H9 (cell line): ENCODE measurements around the gene GPR155. TPM values are rescaled to one million over a fixed set of nuclear protein-coding genes. Genes with fewer than 3 reads are reported as not detected.

Experiments used
- DNase-seq: peaks from one replicate; pipeline ENCODE4 v3.0.0-alpha.2; 2017
- H2AFZ ChIP-seq: one replicate; pipeline ENCODE4 v1.6.1; 2013; ENCODE audit warnings: mild to moderate bottlenecking, low read length, control low read depth, moderate library complexity
- H2AK5ac ChIP-seq: 2 replicates; pipeline ENCODE4 v1.6.1; 2013; ENCODE audit warnings: low read length, control low read depth, mixed read lengths; ENCODE audit not compliant: insufficient read length
- H2BK120ac ChIP-seq: one replicate; pipeline ENCODE4 v1.6.1; 2013; ENCODE audit warnings: low read depth, mild to moderate bottlenecking, low read length, control low read depth, inconsistent platforms; ENCODE audit not compliant: poor library complexity, severe bottlenecking
- H2BK12ac ChIP-seq: 2 replicates; pipeline ENCODE4 v1.6.1; 2013; ENCODE audit warnings: low read length, control low read depth, mixed read lengths, low read depth; ENCODE audit not compliant: insufficient read length
- H2BK15ac ChIP-seq: 2 replicates; pipeline ENCODE4 v1.6.1; 2013; ENCODE audit warnings: low read depth, low read length, control low read depth
- H2BK20ac ChIP-seq: one replicate; pipeline ENCODE4 v1.6.1; 2013; ENCODE audit warnings: low read depth, mild to moderate bottlenecking, low read length, control low read depth, inconsistent platforms; ENCODE audit not compliant: poor library complexity, severe bottlenecking
- H2BK5ac ChIP-seq: 2 replicates; pipeline ENCODE4 v1.6.1; 2013; ENCODE audit warnings: low read length, control low read depth, mixed read lengths; ENCODE audit not compliant: insufficient read length
- H3K14ac ChIP-seq: 2 replicates; pipeline ENCODE4 v1.6.1; 2013; ENCODE audit warnings: low read length, control low read depth; ENCODE audit not compliant: insufficient read depth
- H3K18ac ChIP-seq: 2 replicates; pipeline ENCODE4 v1.6.1; 2013; ENCODE audit warnings: low read depth, mild to moderate bottlenecking, mixed read lengths, low read length, control low read depth; ENCODE audit not compliant: insufficient read length
- H3K23ac ChIP-seq: 2 replicates; pipeline ENCODE4 v1.6.1; 2013; ENCODE audit warnings: low read length, control low read depth, mixed read lengths, low read depth; ENCODE audit not compliant: insufficient read length
- H3K23me2 ChIP-seq: 2 replicates; pipeline ENCODE4 v1.6.1; 2013; ENCODE audit warnings: low read depth, mild to moderate bottlenecking, mixed read lengths, low read length, control low read depth; ENCODE audit not compliant: insufficient read length, poor library complexity, severe bottlenecking
- H3K27ac ChIP-seq: 2 replicates; pipeline ENCODE4 v1.5.1; 2013; ENCODE audit warnings: low read length, control low read depth, mixed read lengths, low read depth; ENCODE audit not compliant: insufficient read length
- H3K27me3 ChIP-seq: 2 replicates; pipeline ENCODE4 v1.6.1; 2013; ENCODE audit warnings: low read length, control low read depth, inconsistent platforms; ENCODE audit not compliant: insufficient read depth
- H3K4ac ChIP-seq: 2 replicates; pipeline ENCODE4 v1.6.1; 2013; ENCODE audit warnings: low read depth, mild to moderate bottlenecking, control low read depth, inconsistent platforms, low read length, moderate library complexity
- H3K4me1 ChIP-seq: 2 replicates; pipeline ENCODE4 v1.6.1; 2013; ENCODE audit warnings: low read length, control low read depth, inconsistent platforms; ENCODE audit not compliant: insufficient read depth
- H3K4me2 ChIP-seq: 2 replicates; pipeline ENCODE4 v1.6.1; 2013; ENCODE audit warnings: low read length, control low read depth, mixed read lengths; ENCODE audit not compliant: insufficient read length, insufficient read depth
- H3K56ac ChIP-seq: 2 replicates; pipeline ENCODE4 v1.6.1; 2013; ENCODE audit warnings: low read depth, mild to moderate bottlenecking, mixed read lengths, low read length, control low read depth; ENCODE audit not compliant: insufficient read length
- H3K79me1 ChIP-seq: 2 replicates; pipeline ENCODE4 v1.6.1; 2013; ENCODE audit warnings: low read depth, mild to moderate bottlenecking, moderate library complexity, low read length, control low read depth, inconsistent platforms; ENCODE audit not compliant: insufficient read depth, poor library complexity, severe bottlenecking
- H3K79me2 ChIP-seq: 2 replicates; pipeline ENCODE4 v1.6.1; 2013; ENCODE audit warnings: low read length, control low read depth, inconsistent platforms; ENCODE audit not compliant: insufficient read depth
- H3K9ac ChIP-seq: 2 replicates; pipeline ENCODE4 v1.6.1; 2013; ENCODE audit warnings: low read length, control low read depth, mixed read lengths; ENCODE audit not compliant: insufficient read length; ENCODE audit errors: extremely low read depth
- H3K9me3 ChIP-seq: one replicate; pipeline ENCODE4 v1.6.1; 2013; ENCODE audit warnings: low read depth, low read length, inconsistent platforms; ENCODE audit not compliant: control insufficient read depth
- H3T11ph ChIP-seq: one replicate; pipeline ENCODE4 v1.6.1; 2013; ENCODE audit warnings: mild to moderate bottlenecking, low read length, control low read depth, inconsistent platforms
- H4K20me1 ChIP-seq: one replicate; pipeline ENCODE4 v1.6.1; 2013; ENCODE audit not compliant: control insufficient read depth, insufficient read length, insufficient read depth
- H4K5ac ChIP-seq: 2 replicates; pipeline ENCODE4 v1.6.1; 2013; ENCODE audit warnings: low read depth, mild to moderate bottlenecking, mixed read lengths, low read length, control low read depth; ENCODE audit not compliant: insufficient read length
- H4K8ac ChIP-seq: replicated peaks from 2 replicates; pipeline ENCODE4 v1.6.1; 2013; ENCODE audit warnings: low read length, control low read depth, mixed read lengths, low read depth; ENCODE audit not compliant: insufficient read length
- H4K91ac ChIP-seq: 2 replicates; pipeline ENCODE4 v1.6.1; 2013; ENCODE audit warnings: low read depth, mild to moderate bottlenecking, moderate library complexity, mixed read lengths, low read length, control low read depth; ENCODE audit not compliant: insufficient read length
- H3K27ac Mint-ChIP-seq, 3 experiments: 2 replicates in 2 of 3; 3 replicates in 1 of 3; pipeline ENCODE4 v1.8.0; 2020 to 2021; ENCODE audit warnings: mixed read lengths in 3 of 3, mild to moderate bottlenecking in 1 of 3, moderate library complexity in 1 of 3
- H3K27me3 Mint-ChIP-seq: 2 replicates; pipeline ENCODE4 v1.8.0; 2021; ENCODE audit warnings: low read depth, mild to moderate bottlenecking, moderate library complexity, mixed read lengths
- H3K36me3 Mint-ChIP-seq, 3 experiments: 2 replicates in 2 of 3; 3 replicates in 1 of 3; pipeline ENCODE4 v1.8.0; 2020 to 2021; ENCODE audit warnings: low read depth in 3 of 3, mixed read lengths in 3 of 3; ENCODE audit not compliant: insufficient read depth in 1 of 3
- H3K4me1 Mint-ChIP-seq, 2 experiments: 2 replicates each; pipeline ENCODE4 v1.8.0; 2020; ENCODE audit warnings: mixed read lengths in 2 of 2
- H3K4me3 Mint-ChIP-seq, 2 experiments: 2 replicates in 1 of 2; 3 replicates in 1 of 2; pipeline ENCODE4 v1.8.0; 2020 to 2021; ENCODE audit warnings: mild to moderate bottlenecking in 2 of 2, mixed read lengths in 2 of 2, moderate library complexity in 1 of 2
- H3K9me3 Mint-ChIP-seq, 2 experiments: 2 replicates in 1 of 2; 3 replicates in 1 of 2; pipeline ENCODE4 v1.8.0; 2020; ENCODE audit warnings: mild to moderate bottlenecking in 2 of 2, mixed read lengths in 2 of 2, moderate library complexity in 1 of 2
- WGBS: extraction: QIAGEN DNeasy Blood & Tissue Kit; methylation state at CpG from one replicate; pipeline ENCODE4 v1.1.7; 2013; ENCODE audit warnings: missing lambda C conversion rate, low lambda C conversion rate, mixed read lengths; ENCODE audit not compliant: insufficient read length; ENCODE audit errors: extremely low coverage; 5-methylcytosine and 5-hydroxymethylcytosine counted together
- total RNA-seq: library from RNA; stranded (reverse); gene quantifications from 2 replicates; pipeline ENCODE4 v1.2.1, GENCODE V29; 2021
- TF ChIP-seq, protein P1 (sequence below): fragments of 200-600 bp; sonication (generic); conservative IDR thresholded peaks from 3 replicates; pipeline ENCODE4 v1.8.0; 2021; ENCODE audit warnings: antibody characterized with exemption, mild to moderate bottlenecking

Gene GPR155
- total RNA-seq, 1 experiment from 2014 or later, result 0.35 TPM

- Mint-ChIP-seq H3K9me3 (peaks cover 0 to 2% of the 10 kb centered on the region in 2 experiments; a peak in 1 of 5 replicates), H3K36me3 (no peaks in the 10 kb centered on the region), H3K4me1 (peaks cover 2 to 3% of the 10 kb centered on the region in 2 experiments; a peak in 3 of 4 replicates), H3K27ac (no peak overlapping the region), H3K4me3 (no peak overlapping the region), H3K27me3 (no peaks in the 10 kb centered on the region; the same call in 1 of the 2 replicates)
- no peak overlapping the region for H3K4ac ChIP-seq
- no peak overlapping the region for H4K8ac ChIP-seq
- H3K23ac ChIP-seq, result no peak overlapping the region
- H2BK5ac ChIP-seq, result no peak overlapping the region
- H3K4me1 ChIP-seq, result no peaks in the 10 kb centered on the region
- H2BK120ac ChIP-seq, result no peak overlapping the region
- H4K5ac ChIP-seq, result no peak overlapping the region
- WGBS, result no CpG with 5 or more reads among the region's 4 CpGs
- TF ChIP-seq, protein P1, sequence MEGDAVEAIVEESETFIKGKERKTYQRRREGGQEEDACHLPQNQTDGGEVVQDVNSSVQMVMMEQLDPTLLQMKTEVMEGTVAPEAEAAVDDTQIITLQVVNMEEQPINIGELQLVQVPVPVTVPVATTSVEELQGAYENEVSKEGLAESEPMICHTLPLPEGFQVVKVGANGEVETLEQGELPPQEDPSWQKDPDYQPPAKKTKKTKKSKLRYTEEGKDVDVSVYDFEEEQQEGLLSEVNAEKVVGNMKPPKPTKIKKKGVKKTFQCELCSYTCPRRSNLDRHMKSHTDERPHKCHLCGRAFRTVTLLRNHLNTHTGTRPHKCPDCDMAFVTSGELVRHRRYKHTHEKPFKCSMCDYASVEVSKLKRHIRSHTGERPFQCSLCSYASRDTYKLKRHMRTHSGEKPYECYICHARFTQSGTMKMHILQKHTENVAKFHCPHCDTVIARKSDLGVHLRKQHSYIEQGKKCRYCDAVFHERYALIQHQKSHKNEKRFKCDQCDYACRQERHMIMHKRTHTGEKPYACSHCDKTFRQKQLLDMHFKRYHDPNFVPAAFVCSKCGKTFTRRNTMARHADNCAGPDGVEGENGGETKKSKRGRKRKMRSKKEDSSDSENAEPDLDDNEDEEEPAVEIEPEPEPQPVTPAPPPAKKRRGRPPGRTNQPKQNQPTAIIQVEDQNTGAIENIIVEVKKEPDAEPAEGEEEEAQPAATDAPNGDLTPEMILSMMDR, result no peak
- H3T11ph ChIP-seq, result no peak overlapping the region
- no peaks in the 10 kb centered on the region for H3K9me3 ChIP-seq
- no peaks in the 10 kb centered on the region for H3K27me3 ChIP-seq
- H3K79me2 ChIP-seq, result no peaks in the 10 kb centered on the region
- no peak overlapping the region for H3K14ac ChIP-seq
- H3K56ac ChIP-seq, result no peak overlapping the region
- no peak overlapping the region for H2AK5ac ChIP-seq
- H3K27ac ChIP-seq, result no peak overlapping the region
- H2AFZ ChIP-seq, result no peak overlapping the region
- no peak overlapping the region for H3K4me2 ChIP-seq
- no peak overlapping the region for H2BK12ac ChIP-seq
- no peak overlapping the region for H3K18ac ChIP-seq
- H3K9ac ChIP-seq, result no peak overlapping the region
- no peak for DNase-seq
- H4K20me1 ChIP-seq, result no peaks in the 10 kb centered on the region
- H3K23me2 ChIP-seq, result no peaks in the 10 kb centered on the region
- H2BK20ac ChIP-seq, result no peak overlapping the region
- H3K79me1 ChIP-seq, result no peaks in the 10 kb centered on the region
- no peak overlapping the region for H4K91ac ChIP-seq
- H2BK15ac ChIP-seq, result no peak overlapping the region
Observed at GRCh38 chr2:174450021-174450816, 36.6 kb downstream of the GPR155 start.
